SW480 (cell line): ENCODE data around the gene TNFRSF18.
A peak's percentile ranks its signal among the peaks of the same experiment; 100 is the strongest.

Experiments
- DNase-seq: peaks from one replicate; pipeline ENCODE4 v3.0.0-alpha.2; 2016; ENCODE audit warnings: low spot score

The TNFRSF18 gene

DNA sequence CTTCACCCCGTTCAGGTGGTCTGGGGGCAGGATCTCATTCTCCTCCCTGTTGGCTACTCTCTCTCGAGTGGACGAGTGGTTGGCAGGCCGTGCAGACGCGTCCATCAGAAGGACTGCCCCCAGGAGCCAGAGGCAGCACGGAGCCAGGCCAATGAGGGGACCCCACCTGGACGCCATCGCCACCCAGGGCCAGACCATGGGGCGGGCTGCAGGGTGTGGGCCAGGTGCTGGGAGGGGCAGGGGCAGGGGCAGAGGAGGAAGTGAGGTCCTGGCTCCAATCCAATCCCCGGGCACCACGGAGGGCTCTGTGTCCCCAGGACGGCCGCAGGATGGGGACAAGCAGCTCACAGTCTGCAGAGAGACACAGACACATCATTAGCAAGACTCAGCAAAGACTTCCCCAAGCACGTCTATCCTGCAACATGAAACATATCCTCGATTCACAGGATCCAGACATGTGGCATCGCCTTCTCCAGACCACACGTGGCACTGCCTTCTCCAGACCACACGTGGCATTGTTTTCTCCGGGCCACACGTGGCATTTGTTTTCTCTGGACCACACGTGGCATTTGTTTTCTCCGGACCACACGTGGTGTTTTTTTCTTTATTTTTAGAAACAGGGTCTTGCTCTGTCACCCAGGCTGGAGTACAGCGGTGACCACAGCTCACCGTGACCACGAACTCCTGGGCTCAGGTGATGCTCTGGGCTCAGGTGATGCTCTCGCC is 22.4 kb upstream of the TNFRSF18 start:
- DNase-seq, result no peak

DNA sequence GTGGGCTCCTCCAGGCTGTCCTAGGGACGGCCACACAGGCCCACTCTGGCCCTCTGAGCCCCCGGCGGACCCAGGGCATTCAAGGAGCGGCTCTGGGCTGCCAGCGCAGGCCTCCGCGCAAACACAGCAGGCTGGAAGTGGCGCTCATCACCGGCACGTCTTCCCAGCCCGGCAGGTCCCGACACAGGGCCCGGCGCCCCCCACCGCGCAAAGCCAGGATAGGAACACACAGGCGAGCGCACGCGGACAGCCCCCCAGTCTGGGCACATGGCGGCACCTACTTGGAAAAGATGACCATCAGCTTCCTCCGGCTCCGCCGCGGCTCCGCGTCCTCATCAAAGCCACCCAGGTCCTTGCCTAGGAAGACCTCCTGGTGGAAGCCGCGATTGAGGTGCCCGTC is 21.8 kb upstream of the TNFRSF18 start:
- DNase-seq, result no peak

DNA sequence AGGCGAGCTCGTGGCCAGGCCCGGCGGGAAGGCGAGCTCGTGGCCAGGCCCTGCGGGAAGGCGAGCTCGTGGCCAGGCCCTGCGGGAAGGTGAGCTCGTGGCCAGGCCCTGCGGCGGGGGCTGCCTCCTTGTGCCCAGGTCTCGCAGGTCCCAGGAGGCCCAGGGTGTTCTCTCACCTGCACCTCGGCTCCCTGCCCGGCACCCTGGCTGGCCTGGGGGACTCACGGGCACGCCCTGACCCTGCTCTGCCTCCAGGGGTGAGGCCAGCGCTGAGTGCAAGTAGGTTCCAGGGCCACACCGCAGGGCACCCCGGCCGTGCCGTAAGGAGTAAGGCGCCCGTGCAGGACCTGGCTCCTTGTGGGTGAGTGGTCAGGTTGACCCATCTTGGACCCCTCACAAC is 21.0 kb upstream of the TNFRSF18 start:
- DNase-seq, result no peak

DNA sequence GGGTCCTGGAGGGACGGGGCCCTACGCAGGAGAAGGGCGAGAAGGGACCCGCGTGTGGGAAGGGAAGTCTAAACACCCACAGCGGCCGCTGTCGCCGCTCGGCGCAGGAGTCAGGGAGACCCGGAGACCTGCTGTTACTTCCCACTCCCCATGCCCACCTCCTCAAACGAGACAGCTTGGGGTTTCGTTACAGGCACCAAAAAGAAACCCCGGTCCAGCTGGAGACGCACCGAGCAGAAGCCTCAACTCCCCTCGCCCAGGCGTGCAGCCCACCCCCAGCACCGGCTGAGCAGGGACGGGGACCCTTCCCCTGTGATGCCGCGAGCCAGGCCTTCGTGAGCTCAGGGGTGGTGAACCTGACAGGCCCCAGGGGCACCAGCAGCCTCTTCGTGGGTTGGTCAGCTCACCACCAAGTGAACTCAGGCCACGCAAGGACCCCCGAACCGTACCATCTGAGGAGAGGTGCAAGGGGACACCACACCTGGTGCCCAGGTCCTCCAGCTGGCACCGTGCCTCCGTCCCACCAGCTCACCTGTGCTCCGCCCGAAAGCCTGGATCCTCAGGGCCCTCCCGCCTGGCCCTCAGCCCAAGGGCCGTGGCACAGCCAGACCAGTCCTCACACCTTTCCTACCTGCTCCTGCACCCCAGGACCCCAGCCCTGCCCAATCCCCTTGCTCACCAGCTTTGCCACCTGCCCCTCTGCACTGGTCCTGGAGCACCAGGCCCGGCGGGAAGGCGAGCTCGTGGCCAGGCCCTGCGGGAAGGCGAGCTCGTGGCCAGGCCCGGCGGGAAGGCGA is 20.4 kb upstream of the TNFRSF18 start:
- no peak for DNase-seq

DNA sequence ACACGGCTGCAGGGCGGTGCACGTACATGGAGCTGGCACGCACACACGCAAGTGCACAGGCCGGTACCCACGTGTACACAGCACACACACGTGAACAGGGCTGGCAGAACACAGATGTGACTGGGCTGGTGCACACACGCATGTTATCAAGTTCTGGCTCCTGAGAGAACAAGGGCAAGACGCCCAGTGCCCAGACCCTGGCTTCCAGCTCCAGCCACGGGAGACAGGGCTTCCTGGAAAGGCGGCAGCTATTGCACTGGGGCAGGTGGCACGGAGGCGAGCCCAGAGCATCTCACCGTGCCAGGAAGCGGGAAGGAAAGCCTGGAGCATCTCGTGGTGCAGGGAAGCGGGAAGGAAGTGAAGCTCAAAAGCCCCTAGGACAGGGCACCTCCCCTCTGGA is 19.5 kb upstream of the TNFRSF18 start:
- DNase-seq, result no peak

DNA sequence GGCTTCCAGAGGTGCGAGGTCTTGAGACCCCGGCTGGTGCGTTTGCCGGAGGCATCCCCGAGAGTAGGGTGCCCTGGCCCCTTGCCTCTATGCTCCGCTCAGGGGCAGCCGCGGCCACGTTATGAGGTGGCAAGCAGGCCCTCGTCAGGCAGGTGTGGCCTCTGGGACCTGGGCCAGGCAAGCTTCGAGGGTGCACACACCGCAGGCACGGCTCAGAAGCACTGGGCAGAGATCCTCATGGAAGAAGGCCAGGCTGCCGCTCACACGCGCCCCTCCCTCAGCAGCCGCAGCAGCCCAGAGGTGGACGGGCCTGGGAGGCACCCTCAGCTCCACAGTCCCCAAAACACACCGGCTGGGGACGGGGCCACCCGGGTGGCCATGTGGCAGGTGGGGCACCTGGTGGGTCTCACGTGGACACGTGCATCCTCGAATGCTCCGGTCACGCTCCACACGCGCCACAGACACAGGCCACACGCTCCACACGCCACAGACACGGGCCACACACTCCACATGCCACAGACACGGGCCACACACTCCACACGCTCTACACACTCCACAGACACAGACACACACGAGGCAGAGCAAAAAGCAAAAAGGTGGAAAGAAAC is 18.9 kb upstream of the TNFRSF18 start:
- DNase-seq, result no peak

DNA sequence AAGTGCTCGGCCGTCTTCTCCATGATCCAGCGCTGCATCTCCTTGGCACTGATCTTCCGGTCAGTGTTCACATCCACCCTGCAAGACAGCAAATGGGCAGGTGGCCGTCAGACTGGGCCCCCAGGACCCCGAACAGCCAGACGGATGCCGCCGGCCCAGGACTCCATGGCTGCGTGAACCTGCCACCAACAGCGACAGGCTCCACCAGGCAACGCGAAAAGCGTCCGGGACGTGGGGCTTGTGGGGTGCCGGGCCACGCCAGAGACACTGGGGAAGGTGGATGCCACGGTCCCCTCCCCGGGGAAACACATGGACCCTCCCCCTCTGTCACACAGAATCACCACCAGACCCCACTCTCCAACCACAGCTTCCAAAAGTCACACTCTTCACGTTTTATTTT is 17.5 kb upstream of the TNFRSF18 start:
- no peak for DNase-seq

DNA sequence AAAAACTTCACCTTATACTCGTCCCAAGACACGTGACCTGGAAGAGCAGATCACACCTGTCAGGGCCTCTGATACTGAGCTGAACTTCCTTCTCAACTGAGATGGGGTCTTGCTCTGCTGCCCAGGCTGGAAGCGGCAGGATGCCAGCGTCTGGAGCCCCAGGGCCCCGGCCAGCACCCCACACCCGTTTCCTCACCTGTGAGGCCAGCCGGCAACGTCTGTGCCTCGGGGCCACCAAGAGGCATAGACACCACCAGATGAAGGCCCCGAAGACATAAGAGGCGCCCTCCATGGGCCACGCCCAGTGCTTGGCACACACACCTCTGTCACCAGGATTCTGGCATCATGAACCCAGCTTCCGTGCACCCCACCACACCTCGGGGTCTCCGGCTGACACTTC is 16.9 kb upstream of the TNFRSF18 start:
- no peak for DNase-seq

DNA sequence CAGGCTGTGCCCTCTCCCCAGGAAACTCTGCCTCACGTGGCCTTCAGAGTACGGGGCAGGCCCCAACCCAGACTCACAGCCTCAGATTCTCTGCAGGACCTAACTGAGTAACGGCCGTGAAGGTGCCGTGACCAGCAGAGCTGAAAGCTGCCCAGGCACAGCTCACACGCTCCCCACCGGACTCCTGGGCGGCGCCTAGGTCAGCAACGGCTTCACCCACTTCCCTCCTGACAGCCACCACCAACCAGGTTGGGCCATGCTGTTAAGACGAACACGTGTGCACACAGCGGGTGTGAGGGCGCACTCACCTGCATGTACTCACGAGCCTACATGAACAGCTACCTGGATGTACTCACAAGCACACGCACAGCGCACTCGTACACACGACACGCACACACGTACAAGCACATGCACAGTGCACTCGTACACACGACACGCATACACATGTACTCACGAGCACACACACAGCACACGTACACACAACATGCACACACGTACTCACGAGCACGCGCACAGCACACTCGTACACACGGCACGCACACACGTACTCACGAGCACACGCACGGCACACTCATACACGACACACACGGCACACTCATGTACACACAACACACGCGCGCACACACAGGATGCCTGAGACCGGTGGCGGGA is 16.3 kb upstream of the TNFRSF18 start:
- DNase-seq, result no peak

DNA sequence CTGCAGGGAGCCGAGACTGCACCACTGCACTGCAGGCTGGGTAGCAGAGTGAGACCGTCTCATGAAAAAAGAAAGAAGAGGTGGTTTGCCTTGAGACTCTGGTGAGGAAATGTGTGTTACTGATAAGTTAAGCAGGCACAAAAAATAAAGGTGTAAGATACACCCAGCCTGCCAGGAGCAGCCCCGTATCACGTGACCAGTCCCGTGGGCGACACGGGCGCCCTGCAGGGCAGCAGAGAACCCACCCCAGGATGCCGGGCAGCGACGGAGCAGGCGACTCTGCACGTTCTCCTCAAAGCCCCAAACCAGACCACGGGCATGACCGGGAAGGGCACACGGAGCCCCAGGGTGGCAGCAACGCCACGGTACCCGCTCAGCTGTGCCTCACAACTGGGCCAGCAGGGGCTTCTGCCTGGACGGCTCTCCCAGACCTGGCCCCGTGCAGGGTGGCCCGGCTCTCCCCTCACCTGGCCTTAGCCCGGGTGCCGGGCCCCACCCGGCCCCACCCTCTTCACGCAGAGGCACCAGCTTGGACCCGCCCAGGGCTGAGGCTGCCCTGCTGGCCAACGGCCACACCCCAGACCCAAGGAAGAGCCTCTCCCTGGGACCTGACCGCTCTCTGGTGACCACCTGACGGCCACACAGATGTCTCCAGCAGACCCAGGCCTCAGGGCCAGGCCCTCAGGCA is 15.6 kb upstream of the TNFRSF18 start:
- DNase-seq, result no peak

DNA sequence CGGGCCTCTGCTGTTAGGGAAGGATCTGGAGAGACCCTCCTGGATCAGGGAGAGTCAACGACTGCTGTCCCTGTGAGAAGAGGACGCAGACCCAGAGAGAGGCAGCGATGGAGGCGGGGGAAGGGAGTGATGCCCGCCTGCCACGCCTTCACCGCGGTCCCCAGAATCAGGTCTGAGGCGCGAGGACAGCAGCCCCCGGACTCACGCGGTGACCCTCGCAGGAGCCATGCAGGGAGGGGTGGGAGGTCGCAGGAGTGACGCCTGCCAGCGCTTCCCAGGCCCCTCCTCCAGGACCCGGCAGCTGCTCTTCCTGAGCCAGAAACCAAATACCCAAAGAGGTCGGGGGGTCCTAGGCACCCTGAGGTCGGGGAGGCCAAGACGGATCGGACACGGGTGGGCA is 13.8 kb upstream of the TNFRSF18 start:
- DNase-seq, result no peak

DNA sequence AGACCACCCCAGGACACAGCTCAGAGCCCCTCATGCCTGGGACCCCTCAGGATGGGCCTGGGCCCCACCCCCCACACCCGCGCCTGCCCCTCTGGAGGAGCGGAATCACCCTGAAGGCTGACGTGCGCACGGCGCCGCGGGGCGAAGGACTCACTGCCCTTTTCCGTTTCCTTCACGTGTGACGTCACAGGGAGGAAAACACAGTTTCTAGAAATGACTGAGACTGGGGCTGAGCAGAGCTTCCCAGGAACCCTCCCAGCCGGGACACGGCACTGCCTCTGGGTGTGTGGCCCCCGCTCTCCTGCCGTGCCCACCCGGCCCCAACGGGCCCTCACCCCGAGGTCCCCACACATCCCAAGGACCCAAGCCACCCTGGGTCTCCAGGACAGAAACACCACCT is 12.9 kb upstream of the TNFRSF18 start:
- no peak for DNase-seq

DNA sequence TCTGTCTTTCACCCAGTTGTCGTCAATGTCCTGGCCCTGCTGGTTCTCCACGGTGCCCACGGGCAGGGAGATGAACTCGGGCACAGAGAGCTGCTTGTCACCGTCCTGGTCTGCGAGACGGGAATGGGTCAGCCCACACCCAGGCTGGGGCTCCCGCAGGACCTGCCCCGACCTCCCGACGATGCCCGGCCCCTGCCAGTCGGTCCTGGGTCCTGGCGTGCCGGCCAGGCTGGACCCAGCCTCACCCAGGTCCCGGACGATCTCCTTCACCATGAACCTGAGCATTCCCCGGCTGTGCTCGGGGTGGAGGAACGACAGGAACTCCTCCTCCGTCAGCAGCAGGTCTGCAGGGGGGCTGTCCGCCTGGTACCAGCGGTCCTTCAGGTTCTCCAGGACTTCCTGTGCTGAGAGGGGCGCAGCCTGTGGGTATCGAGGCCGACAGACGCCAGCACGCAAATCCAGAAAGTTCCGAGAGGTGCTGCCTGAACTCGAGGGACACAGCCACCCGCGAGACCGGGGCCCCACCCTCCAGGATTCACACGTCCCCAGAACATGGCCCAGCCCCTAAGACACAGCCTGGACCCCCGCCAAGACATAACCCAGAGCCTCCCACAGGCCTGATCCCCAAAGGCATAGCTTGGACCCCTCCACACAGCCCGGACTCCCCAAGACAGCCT is 12.3 kb upstream of the TNFRSF18 start:
- DNase-seq, result no peak

DNA sequence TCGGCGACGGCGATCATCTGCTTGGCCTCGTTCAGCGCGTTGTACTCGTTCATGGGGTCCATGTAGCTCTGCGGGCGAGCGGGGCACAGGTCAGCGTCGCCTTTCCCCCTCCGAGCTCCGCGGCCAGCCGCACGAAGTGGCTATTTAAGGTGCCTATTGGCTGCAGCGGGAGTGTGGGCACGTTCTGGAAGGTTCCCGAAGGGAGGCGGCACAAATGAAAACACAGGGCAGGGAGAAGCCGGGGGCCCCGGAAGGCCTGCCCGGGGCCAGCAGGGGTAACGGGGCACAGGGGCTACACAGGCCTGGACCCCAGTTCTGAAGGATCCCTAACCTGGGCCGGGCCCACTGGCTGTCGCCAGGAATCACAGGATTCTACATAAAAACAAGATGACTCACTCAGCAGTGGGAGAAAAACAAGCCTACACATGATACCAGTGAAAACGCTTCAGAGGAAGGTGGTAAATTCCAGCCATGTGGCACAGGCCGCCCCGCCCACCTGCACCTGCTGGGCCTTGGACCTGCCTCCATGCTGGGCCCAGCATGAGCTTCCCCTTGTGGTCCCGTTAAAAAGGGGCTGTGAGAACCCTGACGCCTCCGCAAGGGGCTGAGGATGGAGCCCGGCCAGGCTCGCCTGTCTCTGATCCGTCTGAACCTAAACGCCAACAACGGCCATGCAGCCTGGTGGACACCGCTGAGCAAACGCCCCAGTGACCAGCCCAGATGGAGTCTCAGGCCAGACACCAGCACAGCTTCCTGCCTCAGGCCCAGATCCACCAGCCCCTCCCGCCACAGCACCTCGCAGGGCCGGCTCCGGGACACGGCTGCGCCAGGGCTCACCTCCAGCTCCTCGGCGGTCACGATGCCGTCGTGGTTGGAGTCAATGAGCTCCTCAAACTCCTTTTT is 11.5 kb upstream of the TNFRSF18 start:
- DNase-seq, result peak; percentile 89

DNA sequence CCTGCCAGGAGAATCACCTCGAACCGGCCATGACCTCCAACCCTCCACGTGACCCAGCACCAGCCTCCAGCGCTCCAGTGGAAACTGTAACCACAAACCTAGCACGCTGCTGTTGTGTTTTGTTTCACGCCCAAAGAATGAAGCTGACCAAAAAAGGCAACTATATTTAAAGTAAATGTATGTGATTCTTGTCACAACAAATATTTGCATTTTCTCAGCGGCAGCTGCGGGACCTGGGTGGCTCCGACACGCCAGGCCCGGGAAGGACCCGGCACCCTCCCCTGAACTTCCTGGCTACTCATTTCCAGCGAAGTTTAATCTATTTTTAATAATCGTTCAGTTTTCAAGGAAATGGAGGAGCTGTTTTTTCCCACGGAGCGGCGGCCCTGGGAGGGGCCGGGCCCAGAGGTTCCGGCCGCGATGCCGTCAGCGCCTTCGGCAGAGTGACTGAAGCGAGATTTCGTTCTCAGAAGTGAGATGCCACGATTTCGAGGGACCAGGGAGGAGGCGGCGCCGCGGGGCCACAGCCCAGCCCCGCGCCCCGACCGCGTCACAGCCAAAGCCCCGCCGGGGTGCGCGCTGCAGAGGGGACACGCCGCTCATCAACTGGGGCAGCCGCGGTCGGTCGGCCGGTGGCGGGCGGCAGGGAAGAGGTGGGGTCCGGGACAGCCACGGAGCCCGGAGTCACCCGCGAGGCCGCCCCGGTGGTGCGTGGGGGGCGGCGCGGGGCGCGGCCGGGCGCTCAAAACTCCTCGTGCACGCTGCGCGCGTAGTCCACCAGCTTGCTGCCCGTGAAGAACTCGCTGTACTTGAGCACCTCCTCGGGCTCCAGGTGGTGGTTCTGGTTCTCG is 10.6 kb upstream of the TNFRSF18 start:
- no peak for DNase-seq

DNA sequence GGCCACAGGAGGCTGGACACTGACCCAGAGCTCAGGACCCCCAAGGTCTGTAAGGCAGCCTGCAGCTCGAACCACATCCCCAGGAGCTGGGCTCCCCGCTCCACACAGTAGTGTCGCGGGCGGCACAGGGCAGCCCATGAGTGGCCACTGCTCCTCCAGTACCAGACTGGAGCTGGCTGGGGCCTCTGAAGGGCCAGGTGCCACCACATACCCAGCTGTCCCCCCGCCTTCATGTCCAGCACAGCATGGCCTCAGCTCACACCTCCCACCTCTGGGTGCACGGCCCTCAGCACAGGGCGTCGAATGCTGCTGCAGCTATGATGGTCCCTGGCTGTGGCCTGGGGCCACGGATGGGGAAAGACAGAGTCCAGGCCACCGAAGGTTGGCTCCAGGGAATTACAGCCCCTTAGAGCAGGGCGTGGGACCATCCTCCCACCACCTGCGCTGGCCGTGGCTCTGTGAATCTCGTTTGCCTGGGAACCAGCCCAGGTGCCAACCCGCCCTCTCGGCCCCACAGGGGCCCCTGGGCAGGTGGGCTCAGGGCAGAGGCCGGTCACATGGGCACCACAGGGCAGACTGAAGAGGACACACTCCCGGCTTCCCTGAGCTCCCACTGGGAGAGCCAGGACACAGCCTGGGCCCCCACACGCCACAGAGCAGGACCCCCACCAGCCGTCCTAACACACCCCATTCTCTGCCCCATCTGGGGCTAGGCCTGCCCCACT is 9.7 kb upstream of the TNFRSF18 start:
- no peak for DNase-seq

DNA sequence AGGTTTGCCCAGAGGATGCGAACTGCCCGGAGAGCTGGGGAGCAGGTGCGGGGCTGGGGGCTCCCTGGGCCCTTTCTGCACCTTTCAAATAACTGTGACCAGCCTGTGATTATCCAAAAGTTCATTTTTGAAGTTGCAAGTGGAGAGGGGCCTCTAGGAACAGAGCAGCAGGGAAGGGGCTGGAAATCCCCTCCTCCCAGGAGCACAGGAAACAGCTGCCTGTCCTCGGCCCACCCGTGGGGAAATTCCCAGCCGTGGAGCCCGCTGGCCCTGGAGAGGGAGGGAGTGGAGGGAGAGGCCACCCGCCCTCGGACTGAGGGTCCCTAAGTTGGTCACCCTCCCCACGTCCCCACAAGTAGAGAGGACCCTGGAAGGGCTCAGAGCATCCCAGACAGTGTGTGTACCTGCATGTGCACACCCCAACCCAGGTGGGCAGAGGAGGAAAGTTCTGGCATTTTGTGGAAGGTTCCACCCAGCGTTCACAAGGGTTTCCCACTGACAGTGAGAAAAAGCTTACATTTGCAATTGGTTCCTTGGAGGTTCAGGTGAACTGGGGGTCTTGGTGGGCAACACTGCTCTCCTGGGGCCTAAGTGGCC is 8.8 kb upstream of the TNFRSF18 start:
- no peak for DNase-seq
